GM21737 (cell line): ENCODE results near the gene NRAP.
A peak's percentile ranks its signal among the peaks of the same experiment; 100 is the strongest.
"Not testable (repeated sequence)": the region's sequence is repeated elsewhere in the genome, so short reads cannot be mapped to it uniquely, and the experiment has no call there.

Source experiments
- ATAC-seq: cut with Tn5 transposase; IDR thresholded peaks from one replicate; pipeline ENCODE4 v1.9.1; 2021; ENCODE audit warnings: mild to moderate bottlenecking, moderate library complexity; ENCODE audit not compliant: unreplicated experiment

NRAP gene

GRCh38 chr10:113681533-113682470 lies 18.0 kb upstream of the NRAP start:
- peak; percentile 52 for ATAC-seq

GRCh38 chr10:113680190-113681111 lies 16.6 kb upstream of the NRAP start:
- peak; percentile 18 for ATAC-seq

- peak; percentile 76 for ATAC-seq
Measured at GRCh38 chr10:113679463-113680189, 15.8 kb upstream of the NRAP start, which contains the start of gene CASP7. CASP7 (plus strand) TSS chr10:113679912; CDS start chr10:113697494, 17,582 bp downstream.

- peak; percentile 80 for ATAC-seq
Measured at GRCh38 chr10:113666682-113667252, 2.9 kb upstream of the NRAP start.

- ATAC-seq, result no peak
Measured at GRCh38 chr10:113665806-113666354, 2.0 kb upstream of the NRAP start.

- no peak for ATAC-seq
Measured at GRCh38 chr10:113665352-113665751, 1.5 kb upstream of the NRAP start.

GRCh38 chr10:113663142-113663541 lies 699 bp downstream of the NRAP start:
- no peak for ATAC-seq

GRCh38 chr10:113661332-113661731 lies 2.5 kb downstream of the NRAP start:
- ATAC-seq, result no peak

- ATAC-seq, result no peak
Measured at GRCh38 chr10:113657544-113657943, 6.3 kb downstream of the NRAP start.

GRCh38 chr10:113656896-113657295 lies 6.9 kb downstream of the NRAP start:
- ATAC-seq, result no peak

GRCh38 chr10:113652456-113652855 lies 11.4 kb downstream of the NRAP start:
- ATAC-seq, result not testable (repeated sequence)

GRCh38 chr10:113651898-113652297 lies 11.9 kb downstream of the NRAP start:
- no peak for ATAC-seq

GRCh38 chr10:113651021-113651420 lies 12.8 kb downstream of the NRAP start:
- no peak for ATAC-seq

GRCh38 chr10:113650172-113650571 lies 13.7 kb downstream of the NRAP start:
- ATAC-seq, result no peak

- no peak for ATAC-seq
Measured at GRCh38 chr10:113648478-113648877, 15.4 kb downstream of the NRAP start.

- no peak for ATAC-seq
Measured at GRCh38 chr10:113647812-113648211, 16.0 kb downstream of the NRAP start.

GRCh38 chr10:113646336-113647201 lies 17.3 kb downstream of the NRAP start:
- ATAC-seq, result no peak

GRCh38 chr10:113644185-113645120 lies 19.4 kb downstream of the NRAP start:
- ATAC-seq, result no peak
